ENCODE measurements around the gene DDX49. TPM values are rescaled to one million over a fixed set of nuclear protein-coding genes. Genes with fewer than 3 reads are reported as not detected.

Gene DDX49
- total and polyA plus RNA-seq, 4 donors = 13.2 to 36.1 (median 29.2) TPM

GRCh38 chr19:18905058-18905456 is 14.5 kb upstream of the DDX49 start:
- no peaks in the 10 kb centered on the region for H3K9me3 ChIP-seq (ENCODE audit: control insufficient read depth in 4 of 4, low read length in 3 of 4)
- H3K27ac ChIP-seq (ENCODE audit: low read depth in 1 of 2, low read length in 2 of 2) = no peak overlapping the region
- H3K4me3 ChIP-seq (ENCODE audit: low read depth in 1 of 3, low read length in 3 of 3) = no peak overlapping the region
- no peak for TF ChIP-seq YY1 (IDR thresholded peaks at IDR 0.05)
- TF ChIP-seq SP1 (IDR thresholded peaks at IDR 0.05) = no peak
- no peak for TF ChIP-seq FOXA1 (IDR thresholded peaks at IDR 0.05)
- no peaks in the 10 kb centered on the region for H3K27me3 ChIP-seq (ENCODE audit: control insufficient read depth in 4 of 4, insufficient read depth in 4 of 4, low read length in 3 of 4)
- WGBS = 94% methylated on average over 8 of the region's 8 CpGs
- no peak for DNase-seq (ENCODE audit: low spot score)
- peaks cover 4 to 66% (median 20%) of the 10 kb centered on the region in 4 donors for H3K36me3 ChIP-seq (ENCODE audit: control insufficient read depth in 4 of 4, insufficient read depth in 3 of 4, low read depth in 1 of 4, low read length in 3 of 4)
- H3K9ac ChIP-seq (ENCODE audit: low read depth in 1 of 2, low read length in 2 of 2) = no peak overlapping the region
- no peaks in the 10 kb centered on the region for H3K4me1 ChIP-seq (ENCODE audit: control insufficient read depth in 4 of 4, insufficient read depth in 4 of 4, low read length in 3 of 4)

DNA sequence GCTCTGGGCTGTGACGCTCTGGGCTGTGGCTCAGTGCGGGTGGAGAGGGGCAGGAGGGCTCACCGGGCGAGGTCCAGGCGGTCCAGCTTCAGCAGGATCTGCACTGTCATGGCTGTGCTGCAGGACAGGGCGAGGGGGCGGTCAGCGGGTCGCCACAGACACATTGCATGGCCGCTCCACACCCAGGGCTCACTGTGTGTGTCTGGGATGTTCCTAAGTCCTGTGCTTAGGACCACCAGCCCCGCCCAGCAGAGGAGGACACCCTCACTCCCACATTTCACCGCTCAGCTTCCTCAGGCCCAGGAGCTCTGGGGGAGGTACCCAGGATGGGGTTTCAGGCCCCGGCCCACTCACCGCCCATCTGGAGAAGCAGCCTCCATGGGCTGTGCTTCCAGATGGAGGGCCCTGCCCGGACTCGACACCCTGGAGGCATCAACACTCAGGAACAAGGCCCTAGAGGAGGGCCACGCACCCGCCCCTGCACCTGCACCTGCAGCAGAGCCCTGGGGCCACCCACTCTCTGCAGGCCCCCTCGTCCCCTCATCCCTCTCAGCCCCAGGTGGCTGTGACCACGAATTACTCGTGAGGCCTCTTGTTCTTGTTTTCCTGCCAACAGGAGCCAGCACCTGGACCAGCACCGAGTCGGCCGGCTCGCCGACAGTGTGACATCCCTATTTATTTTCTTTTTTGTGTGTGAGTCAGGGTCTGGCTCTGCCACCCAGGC is 13.8 kb upstream of the DDX49 start:
- Histone ChIP-seq H3K27ac (ENCODE audit: low read depth in 1 of 2, low read length in 2 of 2) (no peak overlapping the region), H3K4me3 (ENCODE audit: low read depth in 1 of 3, low read length in 3 of 3) (no peak overlapping the region), H3K4me1 (ENCODE audit: control insufficient read depth in 4 of 4, insufficient read depth in 4 of 4, low read length in 3 of 4) (no peaks in the 10 kb centered on the region), H3K36me3 (ENCODE audit: control insufficient read depth in 4 of 4, insufficient read depth in 3 of 4, low read depth in 1 of 4, low read length in 3 of 4) (peaks cover 4 to 64% (median 19%) of the 10 kb centered on the region in 4 donors), H3K9ac (ENCODE audit: low read depth in 1 of 2, low read length in 2 of 2) (no peak overlapping the region), H3K9me3 (ENCODE audit: control insufficient read depth in 4 of 4, low read length in 3 of 4) (no peaks in the 10 kb centered on the region), H3K27me3 (ENCODE audit: control insufficient read depth in 4 of 4, insufficient read depth in 4 of 4, low read length in 3 of 4) (no peaks in the 10 kb centered on the region)
- 96% methylated on average over 26 of the region's 26 CpGs for WGBS
- no peak for TF ChIP-seq TAF1 (conservative IDR thresholded peaks at IDR 0.05)
- no peak for TF ChIP-seq ATF3 (IDR thresholded peaks at IDR 0.05)
- TF ChIP-seq FOXA2 (IDR thresholded peaks at IDR 0.05) = no peak
- TF ChIP-seq HNF4A (conservative IDR thresholded peaks at IDR 0.05) = no peak
- TF ChIP-seq YY1 (IDR thresholded peaks at IDR 0.05) = no peak
- no peak for TF ChIP-seq GABPA (IDR thresholded peaks at IDR 0.05 in 1 of 2, conservative IDR thresholded peaks at IDR 0.05 in 1 of 2)
- TF ChIP-seq HNF4G (IDR thresholded peaks at IDR 0.05) = no peak
- TF ChIP-seq JUND (IDR thresholded peaks at IDR 0.05) = no peak
- TF ChIP-seq SP1 (IDR thresholded peaks at IDR 0.05) = no peak
- TF ChIP-seq, protein P1, sequence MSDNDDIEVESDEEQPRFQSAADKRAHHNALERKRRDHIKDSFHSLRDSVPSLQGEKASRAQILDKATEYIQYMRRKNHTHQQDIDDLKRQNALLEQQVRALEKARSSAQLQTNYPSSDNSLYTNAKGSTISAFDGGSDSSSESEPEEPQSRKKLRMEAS (IDR thresholded peaks at IDR 0.05) = no peak
- no peak for TF ChIP-seq NR2F2 (IDR thresholded peaks at IDR 0.05)
- TF ChIP-seq FOXA1 (IDR thresholded peaks at IDR 0.05) = no peak
- DNase-seq (ENCODE audit: low spot score) = no peak

DNA sequence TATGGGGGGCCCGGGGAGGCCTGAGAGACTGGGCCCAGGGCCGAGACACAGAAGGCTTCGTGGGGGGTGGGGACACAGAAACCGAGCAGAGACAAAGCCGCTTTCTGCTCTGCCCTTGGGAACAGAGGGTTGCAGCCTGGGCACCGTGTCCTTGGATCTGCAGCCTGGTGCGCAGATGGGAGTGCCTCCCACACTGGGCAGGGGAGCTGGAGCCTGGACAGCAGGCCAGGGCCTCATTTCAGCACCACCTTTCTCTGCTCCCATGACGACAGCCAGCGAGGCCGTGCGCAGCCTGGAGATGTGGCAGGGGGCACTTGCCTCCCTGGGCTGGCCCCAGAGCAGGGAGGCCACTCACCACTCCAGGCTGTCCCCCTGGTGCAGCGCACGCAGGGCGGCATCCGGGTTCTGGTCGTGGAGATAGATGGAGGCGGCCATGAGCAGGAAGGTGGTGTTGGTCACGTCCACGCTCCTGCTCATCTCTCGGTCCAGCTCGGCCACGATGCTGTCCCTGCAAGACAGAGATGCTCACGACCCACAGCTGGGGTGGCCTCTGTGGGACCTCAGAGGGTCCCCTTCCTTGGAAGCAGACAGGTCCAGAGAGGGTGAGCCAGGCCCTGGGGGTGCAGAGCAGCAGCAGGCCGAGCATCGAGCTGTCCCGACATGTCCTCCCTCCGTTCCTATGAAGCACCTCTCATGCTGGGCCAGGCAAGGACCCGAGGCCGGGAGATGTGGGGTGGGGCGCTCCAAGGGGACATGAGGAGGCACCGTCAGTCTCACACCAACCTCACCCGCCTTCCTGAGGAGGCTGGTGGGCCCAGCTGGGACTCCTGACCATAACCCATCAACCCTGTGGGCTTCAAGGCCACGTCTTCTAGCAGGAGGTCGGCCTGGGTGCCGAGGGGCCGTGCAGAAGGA is 12.7 kb upstream of the DDX49 start:
- H3K9me3 ChIP-seq (ENCODE audit: control insufficient read depth in 4 of 4, low read length in 3 of 4) = no peaks in the 10 kb centered on the region
- no peaks in the 10 kb centered on the region for H3K27me3 ChIP-seq (ENCODE audit: control insufficient read depth in 4 of 4, insufficient read depth in 4 of 4, low read length in 3 of 4)
- DNase-seq (ENCODE audit: low spot score) = no peak
- WGBS = 95% methylated on average over 36 of the region's 36 CpGs
- H3K9ac ChIP-seq (ENCODE audit: low read depth in 1 of 2, low read length in 2 of 2) = no peak overlapping the region
- no peaks in the 10 kb centered on the region for H3K4me1 ChIP-seq (ENCODE audit: control insufficient read depth in 4 of 4, insufficient read depth in 4 of 4, low read length in 3 of 4)
- H3K4me3 ChIP-seq (ENCODE audit: low read depth in 1 of 3, low read length in 3 of 3) = no peak overlapping the region
- H3K27ac ChIP-seq (ENCODE audit: low read depth in 1 of 2, low read length in 2 of 2) = no peak overlapping the region
- peaks cover 4 to 61% (median 18%) of the 10 kb centered on the region in 4 donors for H3K36me3 ChIP-seq (ENCODE audit: control insufficient read depth in 4 of 4, insufficient read depth in 3 of 4, low read depth in 1 of 4, low read length in 3 of 4)
- TF ChIP-seq RXRA (IDR thresholded peaks at IDR 0.05) (no peak), NR2F2 (IDR thresholded peaks at IDR 0.05) (no peak), EGR1 (IDR thresholded peaks at IDR 0.05; ENCODE audit: low read depth in 2 of 2) (no peak), FOXA2 (IDR thresholded peaks at IDR 0.05) (no peak), GABPA (IDR thresholded peaks at IDR 0.05 in 1 of 2, conservative IDR thresholded peaks at IDR 0.05 in 1 of 2) (no peak), HNF4A (conservative IDR thresholded peaks at IDR 0.05) (no peak), FOXA1 (IDR thresholded peaks at IDR 0.05) (no peak), TAF1 (conservative IDR thresholded peaks at IDR 0.05) (no peak), YY1 (IDR thresholded peaks at IDR 0.05) (no peak)
- TF ChIP-seq, protein P1 (IDR thresholded peaks at IDR 0.05) = no peak
- TF ChIP-seq, protein P2, sequence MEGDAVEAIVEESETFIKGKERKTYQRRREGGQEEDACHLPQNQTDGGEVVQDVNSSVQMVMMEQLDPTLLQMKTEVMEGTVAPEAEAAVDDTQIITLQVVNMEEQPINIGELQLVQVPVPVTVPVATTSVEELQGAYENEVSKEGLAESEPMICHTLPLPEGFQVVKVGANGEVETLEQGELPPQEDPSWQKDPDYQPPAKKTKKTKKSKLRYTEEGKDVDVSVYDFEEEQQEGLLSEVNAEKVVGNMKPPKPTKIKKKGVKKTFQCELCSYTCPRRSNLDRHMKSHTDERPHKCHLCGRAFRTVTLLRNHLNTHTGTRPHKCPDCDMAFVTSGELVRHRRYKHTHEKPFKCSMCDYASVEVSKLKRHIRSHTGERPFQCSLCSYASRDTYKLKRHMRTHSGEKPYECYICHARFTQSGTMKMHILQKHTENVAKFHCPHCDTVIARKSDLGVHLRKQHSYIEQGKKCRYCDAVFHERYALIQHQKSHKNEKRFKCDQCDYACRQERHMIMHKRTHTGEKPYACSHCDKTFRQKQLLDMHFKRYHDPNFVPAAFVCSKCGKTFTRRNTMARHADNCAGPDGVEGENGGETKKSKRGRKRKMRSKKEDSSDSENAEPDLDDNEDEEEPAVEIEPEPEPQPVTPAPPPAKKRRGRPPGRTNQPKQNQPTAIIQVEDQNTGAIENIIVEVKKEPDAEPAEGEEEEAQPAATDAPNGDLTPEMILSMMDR (IDR thresholded peaks at IDR 0.05; ENCODE audit: low read depth, low read length, missing input control) = no peak
- TF ChIP-seq, protein P3, sequence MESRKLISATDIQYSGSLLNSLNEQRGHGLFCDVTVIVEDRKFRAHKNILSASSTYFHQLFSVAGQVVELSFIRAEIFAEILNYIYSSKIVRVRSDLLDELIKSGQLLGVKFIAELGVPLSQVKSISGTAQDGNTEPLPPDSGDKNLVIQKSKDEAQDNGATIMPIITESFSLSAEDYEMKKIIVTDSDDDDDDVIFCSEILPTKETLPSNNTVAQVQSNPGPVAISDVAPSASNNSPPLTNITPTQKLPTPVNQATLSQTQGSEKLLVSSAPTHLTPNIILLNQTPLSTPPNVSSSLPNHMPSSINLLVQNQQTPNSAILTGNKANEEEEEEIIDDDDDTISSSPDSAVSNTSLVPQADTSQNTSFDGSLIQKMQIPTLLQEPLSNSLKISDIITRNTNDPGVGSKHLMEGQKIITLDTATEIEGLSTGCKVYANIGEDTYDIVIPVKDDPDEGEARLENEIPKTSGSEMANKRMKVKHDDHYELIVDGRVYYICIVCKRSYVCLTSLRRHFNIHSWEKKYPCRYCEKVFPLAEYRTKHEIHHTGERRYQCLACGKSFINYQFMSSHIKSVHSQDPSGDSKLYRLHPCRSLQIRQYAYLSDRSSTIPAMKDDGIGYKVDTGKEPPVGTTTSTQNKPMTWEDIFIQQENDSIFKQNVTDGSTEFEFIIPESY (IDR thresholded peaks at IDR 0.05) = no peak
- TF ChIP-seq, protein P4, sequence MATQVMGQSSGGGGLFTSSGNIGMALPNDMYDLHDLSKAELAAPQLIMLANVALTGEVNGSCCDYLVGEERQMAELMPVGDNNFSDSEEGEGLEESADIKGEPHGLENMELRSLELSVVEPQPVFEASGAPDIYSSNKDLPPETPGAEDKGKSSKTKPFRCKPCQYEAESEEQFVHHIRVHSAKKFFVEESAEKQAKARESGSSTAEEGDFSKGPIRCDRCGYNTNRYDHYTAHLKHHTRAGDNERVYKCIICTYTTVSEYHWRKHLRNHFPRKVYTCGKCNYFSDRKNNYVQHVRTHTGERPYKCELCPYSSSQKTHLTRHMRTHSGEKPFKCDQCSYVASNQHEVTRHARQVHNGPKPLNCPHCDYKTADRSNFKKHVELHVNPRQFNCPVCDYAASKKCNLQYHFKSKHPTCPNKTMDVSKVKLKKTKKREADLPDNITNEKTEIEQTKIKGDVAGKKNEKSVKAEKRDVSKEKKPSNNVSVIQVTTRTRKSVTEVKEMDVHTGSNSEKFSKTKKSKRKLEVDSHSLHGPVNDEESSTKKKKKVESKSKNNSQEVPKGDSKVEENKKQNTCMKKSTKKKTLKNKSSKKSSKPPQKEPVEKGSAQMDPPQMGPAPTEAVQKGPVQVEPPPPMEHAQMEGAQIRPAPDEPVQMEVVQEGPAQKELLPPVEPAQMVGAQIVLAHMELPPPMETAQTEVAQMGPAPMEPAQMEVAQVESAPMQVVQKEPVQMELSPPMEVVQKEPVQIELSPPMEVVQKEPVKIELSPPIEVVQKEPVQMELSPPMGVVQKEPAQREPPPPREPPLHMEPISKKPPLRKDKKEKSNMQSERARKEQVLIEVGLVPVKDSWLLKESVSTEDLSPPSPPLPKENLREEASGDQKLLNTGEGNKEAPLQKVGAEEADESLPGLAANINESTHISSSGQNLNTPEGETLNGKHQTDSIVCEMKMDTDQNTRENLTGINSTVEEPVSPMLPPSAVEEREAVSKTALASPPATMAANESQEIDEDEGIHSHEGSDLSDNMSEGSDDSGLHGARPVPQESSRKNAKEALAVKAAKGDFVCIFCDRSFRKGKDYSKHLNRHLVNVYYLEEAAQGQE (IDR thresholded peaks at IDR 0.05) = no peak
